AG10803 (cell line): ENCODE results near the gene NTRK2.
A peak's percentile ranks its signal among the peaks of the same experiment; 100 is the strongest.

Experiments
- DNase-seq: peaks from one replicate; pipeline ENCODE4 v3.0.0; 2010; ENCODE audit warnings: low read depth
- H3K4me3 ChIP-seq: 2 replicates; pipeline ENCODE4 v1.5.1; 2011; ENCODE audit warnings: mild to moderate bottlenecking, low read length, control low read depth
- CTCF ChIP-seq: conservative IDR thresholded peaks from 2 replicates; pipeline ENCODE4 v1.5.1; 2011; ENCODE audit warnings: mild to moderate bottlenecking, low read length, control low read depth, inconsistent platforms

NTRK2 gene

GRCh38 chr9:84996029-84996428 is 326.5 kb downstream of the NTRK2 start:
- no peak overlapping the region for H3K4me3 ChIP-seq
- DNase-seq = peak; percentile 1
- TF ChIP-seq CTCF = no peak

GRCh38 chr9:84996716-84997115 is 327.2 kb downstream of the NTRK2 start:
- TF ChIP-seq CTCF = no peak
- DNase-seq = no peak
- no peak overlapping the region for H3K4me3 ChIP-seq

- no peak for DNase-seq
- H3K4me3 ChIP-seq = no peak overlapping the region
- no peak for TF ChIP-seq CTCF
Measured at GRCh38 chr9:84997472-84997871, 327.9 kb downstream of the NTRK2 start.

- no peak overlapping the region for H3K4me3 ChIP-seq
- no peak for TF ChIP-seq CTCF
- DNase-seq = no peak
Measured at GRCh38 chr9:84998639-84999038, 329.1 kb downstream of the NTRK2 start.

GRCh38 chr9:84999788-85000187 is 330.3 kb downstream of the NTRK2 start:
- H3K4me3 ChIP-seq = no peak overlapping the region
- TF ChIP-seq CTCF = no peak
- no peak for DNase-seq

- no peak for TF ChIP-seq CTCF
- DNase-seq = no peak
- H3K4me3 ChIP-seq = no peak overlapping the region
Measured at GRCh38 chr9:85001925-85002324, 332.4 kb downstream of the NTRK2 start.

- no peak overlapping the region for H3K4me3 ChIP-seq
- no peak for DNase-seq
- TF ChIP-seq CTCF = no peak
Measured at GRCh38 chr9:85004818-85005413, 335.4 kb downstream of the NTRK2 start.
